HG03521 (cell line): ENCODE results near the gene SLC66A1.

Experiments
- ATAC-seq: cut with Tn5 transposase; IDR thresholded peaks from one replicate; pipeline ENCODE4 v1.9.1; 2021; ENCODE audit warnings: mild to moderate bottlenecking, moderate library complexity; ENCODE audit not compliant: unreplicated experiment

The SLC66A1 gene

DNA sequence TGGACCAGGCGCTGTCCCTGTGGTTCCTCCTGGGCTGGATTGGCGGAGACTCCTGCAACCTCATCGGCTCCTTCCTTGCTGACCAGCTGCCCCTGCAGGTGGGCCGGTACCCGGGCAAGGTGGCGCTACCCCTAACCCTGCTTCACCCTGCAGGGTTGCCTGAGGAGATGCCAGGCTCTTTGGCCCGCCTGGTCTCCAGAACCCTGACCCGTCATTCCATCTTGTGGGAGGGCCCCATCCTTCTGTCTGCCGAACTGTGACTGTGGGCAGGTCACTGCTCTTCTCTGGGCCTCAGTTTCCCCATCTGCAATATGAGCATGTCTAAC is 12.5 kb downstream of the SLC66A1 start:
- no peak for ATAC-seq

DNA sequence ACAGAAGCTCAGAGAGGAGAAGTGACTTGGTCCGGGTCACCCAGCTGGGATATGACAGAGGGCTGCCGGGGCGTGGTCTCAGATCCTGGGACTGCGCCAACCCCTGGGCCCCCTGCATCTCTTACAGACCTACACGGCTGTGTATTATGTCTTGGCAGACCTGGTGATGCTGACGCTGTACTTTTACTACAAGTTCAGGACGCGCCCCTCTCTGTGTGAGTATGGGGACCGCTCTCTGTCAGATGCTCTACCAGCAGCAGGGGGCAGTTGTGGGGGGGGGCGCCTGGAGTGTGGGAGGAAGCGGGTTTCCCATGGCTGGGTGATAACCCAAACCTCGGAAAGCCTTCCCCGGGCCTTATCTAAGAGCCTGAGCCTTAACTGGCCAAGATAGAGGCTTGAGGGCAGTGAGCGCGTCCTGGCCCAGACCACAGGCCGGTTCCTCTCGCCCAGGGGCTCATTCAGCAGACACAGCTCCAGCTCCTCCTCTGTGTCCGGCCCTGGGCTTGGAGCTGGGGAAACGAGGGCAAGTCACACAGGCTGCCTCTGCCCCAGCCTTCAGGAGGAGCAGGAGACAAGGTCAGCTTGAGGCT is 13.3 kb downstream of the SLC66A1 start:
- no peak for ATAC-seq

DNA sequence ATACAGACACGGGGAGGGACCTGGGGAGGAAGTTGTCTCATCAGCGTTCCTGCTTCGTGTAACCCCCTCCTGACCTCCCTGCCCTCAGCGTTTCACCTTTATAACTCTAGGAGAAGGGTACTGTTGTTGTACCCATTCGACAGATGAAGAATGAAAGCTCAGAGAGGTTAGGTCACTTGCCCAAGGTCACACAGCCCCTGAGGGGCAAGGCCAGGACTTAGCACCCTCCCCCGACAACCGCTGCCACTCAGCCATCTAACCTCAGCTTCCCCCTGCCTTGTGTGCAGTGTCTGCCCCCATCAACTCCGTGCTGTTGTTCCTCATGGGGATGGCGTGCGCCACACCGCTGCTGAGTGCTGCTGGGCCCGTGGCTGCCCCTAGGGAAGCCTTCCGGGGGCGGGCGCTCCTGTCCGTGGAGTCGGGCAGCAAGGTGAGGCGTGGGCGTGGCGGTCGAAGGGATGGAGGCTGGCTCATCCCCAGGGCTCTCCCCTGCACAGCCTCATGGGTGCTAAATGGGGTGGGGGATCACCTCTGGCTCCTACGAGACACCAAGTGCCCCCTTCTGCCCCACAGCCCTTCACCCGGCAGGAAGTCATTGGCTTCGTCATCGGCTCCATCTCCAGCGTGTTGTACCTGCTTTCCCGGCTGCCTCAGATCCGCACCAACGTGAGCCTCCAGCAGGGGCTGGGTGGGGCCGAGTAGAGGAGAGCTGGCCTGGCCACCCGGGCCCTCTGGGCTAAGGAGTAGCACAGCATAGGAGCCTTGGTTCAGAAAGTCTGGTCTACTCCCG is 14.0 kb downstream of the SLC66A1 start:
- ATAC-seq: no peak

DNA sequence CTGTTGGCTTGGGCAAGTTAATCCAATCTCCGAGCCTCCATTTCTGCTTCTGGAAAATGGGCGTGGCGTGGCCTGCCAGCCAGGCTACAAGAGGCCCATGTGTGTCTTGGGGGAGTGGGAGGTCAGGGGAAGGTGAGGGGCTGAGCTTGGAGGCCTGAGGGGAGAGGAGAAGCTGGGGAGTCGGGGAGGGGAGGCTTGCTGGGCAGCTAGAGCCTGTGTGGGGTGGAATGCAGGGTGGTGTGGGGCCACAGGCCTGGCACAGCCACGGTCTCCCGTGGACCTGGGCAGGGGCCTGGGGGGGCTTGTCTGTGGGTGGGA is 14.6 kb downstream of the SLC66A1 start:
- ATAC-seq: no peak

DNA sequence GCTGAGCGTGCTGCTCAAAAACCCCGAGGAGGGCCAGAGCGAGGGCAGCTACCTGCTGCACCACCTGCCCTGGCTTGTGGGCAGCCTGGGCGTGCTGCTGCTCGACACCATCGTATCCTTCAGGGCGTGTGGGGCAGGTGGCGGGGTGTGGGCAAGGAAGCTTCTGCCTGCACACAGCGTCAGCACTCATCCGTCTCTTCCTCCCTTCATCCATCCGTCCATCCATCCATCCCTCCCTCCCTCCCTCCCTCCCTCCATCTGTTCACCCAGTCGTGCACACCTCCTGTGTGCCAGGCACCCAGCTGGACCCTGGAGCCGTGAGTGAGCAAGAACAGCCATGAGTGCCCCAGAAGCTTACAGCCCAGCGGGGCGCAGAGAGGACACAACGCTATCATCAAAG is 15.2 kb downstream of the SLC66A1 start:
- no peak for ATAC-seq

DNA sequence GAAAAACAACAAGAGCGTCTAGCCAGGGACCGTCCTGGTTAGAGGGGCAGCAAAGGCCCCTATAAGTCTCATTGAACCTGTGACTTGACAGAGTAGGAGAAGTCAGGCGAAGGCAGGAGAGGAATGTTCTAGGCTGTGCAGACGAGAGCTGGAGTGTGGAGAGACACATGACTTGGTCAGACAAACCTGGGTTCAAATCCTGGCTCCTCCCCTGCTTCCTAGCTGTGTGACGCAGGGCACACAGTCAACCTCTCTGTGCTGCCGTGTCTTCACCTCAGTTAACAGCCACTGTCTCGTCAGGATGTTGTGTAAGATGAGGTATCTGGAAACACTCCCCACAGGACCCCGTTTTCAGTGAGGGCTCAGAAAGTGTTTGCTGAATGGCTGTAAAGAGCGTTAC is 15.6 kb downstream of the SLC66A1 start:
- ATAC-seq: no peak

DNA sequence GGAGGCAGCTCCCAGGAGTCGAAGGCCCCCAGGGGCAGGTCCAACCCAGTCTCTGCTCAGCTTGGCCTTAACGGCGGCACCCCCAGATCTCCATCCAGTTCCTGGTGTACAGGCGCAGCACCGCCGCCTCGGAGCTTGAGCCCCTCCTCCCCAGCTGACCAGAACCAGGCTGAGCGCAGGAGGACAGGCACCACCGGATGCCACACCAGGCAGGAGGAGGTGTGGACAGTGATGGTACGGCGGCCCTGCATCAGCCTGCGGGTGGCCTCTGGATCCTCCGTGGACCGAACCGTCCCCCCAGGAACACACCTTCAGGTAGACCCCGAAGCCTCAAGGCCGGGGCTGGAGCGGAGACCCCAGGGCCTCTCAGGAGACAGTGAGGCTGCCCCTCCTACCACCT is 16.4 kb downstream of the SLC66A1 start:
- no peak for ATAC-seq

DNA sequence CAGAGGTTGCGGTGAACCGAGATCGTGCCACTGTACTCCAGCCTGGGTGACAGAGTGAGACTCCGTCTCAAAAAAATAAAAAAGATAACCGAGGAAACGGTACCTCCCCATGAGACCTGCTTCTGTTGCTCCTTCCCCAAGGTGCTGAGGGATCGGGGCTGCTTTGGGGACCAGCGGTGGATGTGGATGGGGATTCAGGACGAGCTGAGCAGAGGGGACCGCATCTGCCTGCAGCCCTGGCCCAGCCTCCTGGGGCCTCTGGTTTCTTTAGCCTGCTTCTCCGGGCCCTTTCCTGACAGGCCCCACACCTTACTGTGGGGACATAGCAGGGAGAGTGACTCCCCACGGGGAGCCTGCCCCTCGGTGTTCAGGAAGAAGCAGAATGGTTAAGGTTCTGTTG is 17.1 kb downstream of the SLC66A1 start:
- ATAC-seq: no peak

DNA sequence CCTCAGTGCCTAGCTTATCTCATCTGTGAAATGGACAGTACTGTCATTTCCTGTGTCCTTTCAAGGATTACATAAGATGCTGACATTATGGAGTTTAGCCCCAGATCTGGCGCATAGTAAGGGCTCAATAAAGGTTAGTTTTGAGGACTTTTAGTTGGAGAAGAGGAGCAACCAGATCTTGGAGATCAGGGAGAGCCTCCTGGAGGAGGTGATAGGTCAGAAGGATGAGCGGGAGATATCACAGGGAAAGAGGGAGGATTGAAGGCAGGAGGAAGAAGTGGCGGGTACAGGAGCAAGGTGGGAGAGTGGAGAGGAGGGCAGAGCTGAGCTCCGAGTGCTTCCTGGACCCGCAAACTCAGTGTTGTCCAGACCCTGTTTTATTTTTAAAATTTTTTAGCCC is 17.5 kb downstream of the SLC66A1 start:
- no peak for ATAC-seq

DNA sequence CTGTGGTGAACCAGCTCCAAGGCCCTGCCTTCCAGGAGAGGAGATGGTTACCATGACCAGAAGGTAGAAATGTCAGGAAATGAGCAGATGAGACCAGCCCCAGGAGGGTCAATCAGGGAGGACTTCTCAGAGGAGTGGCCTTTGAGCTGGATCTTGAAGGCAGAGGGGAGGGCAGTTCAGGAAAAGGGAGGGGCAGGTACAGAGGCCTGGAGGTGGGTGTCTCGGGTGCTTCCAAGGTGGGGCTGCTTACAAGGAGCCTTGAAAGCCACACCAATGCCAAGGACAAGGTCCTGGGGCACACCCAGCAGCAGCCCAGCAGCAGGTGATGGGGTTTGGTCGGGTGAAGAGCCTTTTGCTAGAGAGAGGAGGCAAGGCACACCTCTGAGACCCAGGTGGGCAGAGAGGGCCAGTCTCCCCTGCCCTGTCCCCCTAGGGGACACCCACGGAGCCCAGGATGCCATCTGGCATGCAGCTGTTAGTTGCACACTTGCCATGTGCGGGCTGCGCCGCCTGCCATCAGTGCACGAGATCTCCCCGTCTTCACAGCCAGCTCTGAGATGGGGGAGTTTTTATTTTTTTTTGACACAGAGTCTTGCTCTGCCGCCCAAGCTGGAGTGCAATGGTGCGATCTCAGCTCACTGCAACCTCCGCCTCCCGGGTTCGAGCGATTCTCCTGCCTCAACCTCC is 18.5 kb downstream of the SLC66A1 start:
- no peak for ATAC-seq

DNA sequence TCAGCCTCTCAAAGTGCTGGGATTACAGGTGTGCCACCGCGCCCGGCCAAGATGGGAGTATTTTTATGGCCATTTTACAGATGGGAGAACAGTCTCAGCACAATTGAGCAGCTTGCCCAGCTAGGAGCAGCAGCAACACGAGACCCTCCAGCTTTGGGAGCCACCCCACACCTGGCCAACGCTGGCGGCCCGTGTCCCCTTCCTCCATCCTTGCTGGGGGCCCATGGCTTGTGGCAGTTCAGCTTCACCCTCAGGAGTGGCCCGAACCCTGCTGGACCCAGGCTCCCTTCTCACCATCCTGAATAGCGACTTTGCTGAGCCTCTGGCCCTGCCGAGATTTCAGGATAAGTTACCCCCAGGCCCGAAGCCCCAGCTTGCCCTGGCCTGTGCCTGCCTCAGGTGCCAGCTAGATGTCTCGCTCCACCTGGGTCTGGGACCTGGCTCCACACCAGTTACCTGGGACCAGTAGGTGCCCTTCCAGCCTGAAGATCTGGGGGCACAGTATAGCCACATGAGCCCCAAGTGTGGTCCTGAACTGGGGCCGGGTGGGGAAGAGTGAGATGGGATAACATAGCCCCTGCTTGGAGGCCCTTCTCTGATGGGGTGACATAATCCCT is 19.2 kb downstream of the SLC66A1 start:
- no peak for ATAC-seq

DNA sequence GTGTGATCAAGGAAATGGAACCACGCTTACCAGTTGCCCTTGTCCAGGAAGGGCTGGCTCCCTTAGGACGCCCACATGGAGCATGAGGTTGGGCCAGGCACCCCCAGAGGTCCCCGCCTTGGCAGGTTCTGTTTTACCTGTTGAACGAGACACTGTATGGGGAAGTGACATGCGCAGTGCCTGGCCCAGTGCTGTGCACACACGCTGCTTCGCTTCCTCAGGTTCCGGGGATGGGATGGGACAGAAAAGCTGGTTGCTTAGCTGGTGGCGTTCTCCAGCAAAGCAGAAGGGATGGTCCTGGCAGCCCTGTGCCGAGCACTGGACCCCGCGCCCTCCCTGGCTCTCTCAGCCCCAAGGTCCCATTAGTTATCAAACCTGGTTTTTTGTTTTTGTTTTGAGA is 20.7 kb downstream of the SLC66A1 start:
- no peak for ATAC-seq

DNA sequence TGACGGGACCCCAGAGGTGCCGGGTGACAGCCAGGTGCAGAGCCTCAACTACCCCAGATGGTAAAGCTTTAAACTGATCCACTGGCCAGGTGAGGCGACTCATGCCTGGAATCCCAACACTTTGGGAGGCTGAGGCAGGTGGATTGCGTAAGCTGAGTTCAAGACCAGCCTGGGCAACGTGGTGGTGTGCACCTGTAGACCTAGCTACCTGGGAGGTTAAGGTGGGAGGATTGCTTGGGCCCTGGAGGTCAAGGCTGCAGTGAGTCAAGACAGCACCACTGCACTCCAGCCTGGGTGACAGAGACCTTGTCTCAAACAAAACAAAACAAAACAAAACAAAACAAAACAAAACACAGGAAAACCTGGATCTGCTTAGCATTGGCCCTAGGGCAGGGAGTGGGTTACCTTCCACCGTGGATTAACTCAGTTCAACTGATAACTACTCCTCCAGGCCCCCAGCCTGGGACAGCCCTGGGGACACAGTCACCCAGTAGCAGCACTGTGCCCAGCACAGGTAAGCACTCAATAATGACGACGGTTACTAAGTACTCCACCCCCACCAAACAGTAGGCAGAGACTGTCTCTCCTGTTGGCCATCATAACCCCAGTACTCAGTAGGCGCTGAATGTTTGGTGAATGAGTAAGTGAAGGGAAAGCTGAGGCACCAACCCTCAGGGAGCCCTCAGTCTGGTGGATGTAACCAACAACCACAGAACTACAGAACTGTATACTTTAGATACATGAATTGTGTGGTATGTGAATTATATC is 21.6 kb downstream of the SLC66A1 start:
- no peak for ATAC-seq

DNA sequence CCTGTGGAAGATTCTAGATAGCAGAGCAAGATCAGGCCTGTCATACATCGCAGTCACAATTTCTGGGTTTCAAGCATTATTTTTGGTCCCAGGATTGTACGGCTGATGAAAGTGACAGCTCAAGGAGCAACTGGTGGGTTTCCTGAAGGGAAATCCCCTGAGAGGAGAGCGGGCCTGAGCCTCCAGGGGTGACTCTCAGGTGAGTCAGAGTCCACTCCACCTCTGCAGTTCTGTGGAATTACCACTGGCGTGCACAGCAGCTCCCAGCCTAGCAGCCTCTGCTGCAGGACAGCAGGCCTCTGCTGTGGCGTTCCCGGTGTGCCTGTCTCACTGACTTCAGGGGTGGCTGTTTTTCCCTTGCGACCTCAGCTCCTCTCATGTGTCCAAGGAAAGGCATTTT is 24.4 kb downstream of the SLC66A1 start:
- ATAC-seq: no peak

DNA sequence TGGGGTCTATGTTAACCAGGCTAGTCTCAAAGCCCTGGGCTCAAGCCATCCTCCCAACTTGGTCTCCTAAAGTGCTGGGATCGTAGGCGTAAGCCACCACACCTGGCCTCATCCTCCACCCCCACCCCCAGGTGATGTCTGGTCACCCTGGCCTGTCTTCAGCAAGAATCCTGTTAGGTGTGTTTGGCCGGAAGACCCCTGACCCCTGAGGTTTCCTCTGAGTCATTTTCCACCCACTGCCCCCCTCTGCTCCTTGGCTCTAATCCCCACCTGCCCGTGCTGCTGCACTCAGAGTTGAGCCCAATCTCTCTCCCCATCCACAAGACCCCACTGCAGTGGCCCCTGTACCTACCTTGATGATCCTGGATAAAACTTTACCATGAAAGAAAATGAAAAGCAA is 25.2 kb downstream of the SLC66A1 start:
- ATAC-seq: no peak

DNA sequence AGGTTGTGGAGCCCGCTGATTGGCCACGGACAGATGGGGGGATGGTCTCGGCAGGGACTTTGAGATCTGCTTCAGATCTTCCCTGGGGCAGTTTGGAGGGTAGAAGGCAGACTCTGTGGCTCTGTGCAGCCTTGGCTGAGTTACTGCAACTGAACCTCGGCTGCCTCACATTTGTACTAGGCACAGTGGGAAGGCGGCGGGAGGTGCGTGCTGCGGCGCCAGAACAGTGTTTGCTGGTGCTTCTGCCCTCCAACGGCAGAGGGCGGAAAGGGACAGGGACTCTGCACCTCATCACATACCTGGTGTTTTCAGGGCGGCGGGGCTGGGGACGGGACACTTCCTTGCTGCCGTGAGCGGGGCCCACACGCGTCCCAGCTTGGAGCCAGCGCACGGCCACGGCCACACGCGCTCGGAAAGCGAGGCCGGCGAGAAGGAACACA is 26.2 kb downstream of the SLC66A1 start:
- no peak for ATAC-seq

DNA sequence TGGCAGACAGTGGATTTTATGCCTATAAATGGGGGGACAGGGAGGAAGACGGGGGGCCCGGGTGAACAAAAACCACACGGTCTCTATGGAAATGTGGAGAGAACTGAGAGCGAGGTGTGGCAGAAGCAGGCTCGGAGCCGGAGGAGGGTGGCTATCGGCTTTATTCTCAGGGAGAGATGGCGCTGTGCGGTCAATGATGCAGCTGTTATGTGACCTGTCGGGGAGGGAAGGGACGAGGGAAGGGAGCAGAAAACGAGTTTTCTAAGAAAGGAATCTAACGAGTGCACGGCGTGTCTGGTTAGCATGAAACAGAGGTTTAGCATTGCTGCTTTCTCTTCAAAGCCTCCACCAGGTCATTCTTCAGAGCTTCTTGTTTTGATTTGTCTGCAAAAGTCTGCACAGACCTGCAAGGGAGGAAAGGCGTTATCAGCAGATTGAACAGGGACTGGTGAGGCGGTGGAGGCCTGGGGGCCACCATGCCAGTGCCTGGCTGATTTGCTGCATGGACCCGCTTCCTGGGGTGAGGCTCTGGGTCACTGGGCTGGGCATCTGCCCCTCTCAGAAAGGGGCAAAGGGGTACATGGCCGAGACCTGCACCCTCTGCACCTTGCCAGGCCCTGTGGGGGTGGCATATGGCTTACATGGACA is 27.2 kb downstream of the SLC66A1 start:
- ATAC-seq: no peak

DNA sequence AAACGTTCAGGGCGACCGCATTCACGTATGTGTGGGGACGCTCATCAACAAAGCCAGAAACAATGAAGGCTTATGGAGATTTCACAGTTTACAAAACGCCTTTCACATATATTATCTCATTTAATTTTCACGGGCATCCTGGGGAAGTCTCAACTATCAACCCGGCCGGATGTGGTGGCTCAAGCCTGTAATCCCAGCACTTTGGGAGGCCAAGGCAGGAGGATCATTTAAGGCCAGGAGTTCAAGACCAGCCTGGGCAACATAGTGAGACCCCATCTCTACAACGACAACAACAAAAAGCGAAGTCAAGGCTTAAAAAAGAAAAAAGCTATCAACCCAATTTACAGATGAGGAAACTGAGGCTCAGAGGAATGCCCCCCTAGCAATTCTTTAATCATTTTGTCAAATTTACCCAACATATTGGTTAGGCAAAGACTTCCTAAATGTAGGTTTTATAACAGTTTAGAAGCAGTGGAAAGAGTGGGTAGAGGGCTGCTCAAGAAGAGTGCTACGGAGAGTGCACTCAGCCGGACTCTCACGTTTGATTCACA is 28.3 kb downstream of the SLC66A1 start:
- ATAC-seq: no peak

DNA sequence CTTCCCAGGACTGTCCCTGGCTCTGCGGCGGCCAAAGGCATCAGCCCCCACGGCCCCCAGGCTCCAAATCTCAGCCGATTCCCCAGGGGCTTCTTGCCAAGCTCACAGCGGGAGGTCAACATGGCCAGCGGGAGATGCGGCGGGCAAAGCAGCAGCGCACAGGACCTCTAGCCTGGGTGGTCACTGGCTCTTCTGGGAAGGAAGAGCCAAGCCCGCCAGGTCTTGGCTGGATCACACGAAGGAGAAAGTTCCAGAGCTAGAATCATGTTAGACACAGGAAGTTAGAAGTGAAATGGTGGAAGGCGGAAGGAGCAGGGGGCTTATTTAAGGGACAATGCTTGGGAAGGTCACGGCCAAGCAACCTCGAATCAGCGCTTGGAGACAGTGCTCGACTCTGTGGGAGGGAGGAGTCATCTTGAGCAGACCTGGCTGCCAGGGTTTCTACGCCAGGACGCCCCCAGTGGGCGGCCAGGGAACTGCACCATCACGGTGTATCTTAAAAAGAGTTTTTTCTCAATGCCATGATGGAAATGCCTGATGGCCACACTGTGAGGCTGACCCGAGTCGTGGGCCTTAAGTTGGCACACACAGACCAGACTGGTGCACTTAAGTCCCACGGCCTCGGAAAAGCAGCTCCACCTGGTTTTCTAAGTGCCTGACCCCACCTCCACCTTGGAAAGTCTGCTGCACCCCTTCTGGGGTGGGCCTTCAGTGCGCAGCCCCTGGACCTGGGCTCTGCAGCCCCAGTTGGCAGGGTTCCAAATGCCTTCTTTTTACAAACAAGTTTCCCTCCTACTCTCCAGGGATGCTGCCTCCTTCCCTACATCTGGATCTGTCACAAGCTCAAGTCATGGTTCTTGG is 29.3 kb downstream of the SLC66A1 start:
- no peak for ATAC-seq
